ENCODE data around the gene CAVIN2.

The CAVIN2 gene

GRCh38 chr2:191797942-191798876 is 48.7 kb downstream of the CAVIN2 start:
- DNase-seq (ENCODE audit: low read depth) = no peak
- no peak overlapping the region for H3K4me3 ChIP-seq (ENCODE audit: low read depth, low read length)
- no peak for TF ChIP-seq MYC (IDR thresholded peaks at IDR 0.05; ENCODE audit: low read depth, low read length)
- no peak for TF ChIP-seq POLR2A (IDR thresholded peaks at IDR 0.05; ENCODE audit: extremely low read depth, insufficient read length)
- TF ChIP-seq, protein P1, sequence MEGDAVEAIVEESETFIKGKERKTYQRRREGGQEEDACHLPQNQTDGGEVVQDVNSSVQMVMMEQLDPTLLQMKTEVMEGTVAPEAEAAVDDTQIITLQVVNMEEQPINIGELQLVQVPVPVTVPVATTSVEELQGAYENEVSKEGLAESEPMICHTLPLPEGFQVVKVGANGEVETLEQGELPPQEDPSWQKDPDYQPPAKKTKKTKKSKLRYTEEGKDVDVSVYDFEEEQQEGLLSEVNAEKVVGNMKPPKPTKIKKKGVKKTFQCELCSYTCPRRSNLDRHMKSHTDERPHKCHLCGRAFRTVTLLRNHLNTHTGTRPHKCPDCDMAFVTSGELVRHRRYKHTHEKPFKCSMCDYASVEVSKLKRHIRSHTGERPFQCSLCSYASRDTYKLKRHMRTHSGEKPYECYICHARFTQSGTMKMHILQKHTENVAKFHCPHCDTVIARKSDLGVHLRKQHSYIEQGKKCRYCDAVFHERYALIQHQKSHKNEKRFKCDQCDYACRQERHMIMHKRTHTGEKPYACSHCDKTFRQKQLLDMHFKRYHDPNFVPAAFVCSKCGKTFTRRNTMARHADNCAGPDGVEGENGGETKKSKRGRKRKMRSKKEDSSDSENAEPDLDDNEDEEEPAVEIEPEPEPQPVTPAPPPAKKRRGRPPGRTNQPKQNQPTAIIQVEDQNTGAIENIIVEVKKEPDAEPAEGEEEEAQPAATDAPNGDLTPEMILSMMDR (IDR thresholded peaks at IDR 0.05; ENCODE audit: low read depth, low read length) = no peak
- no peak for TF ChIP-seq MAX (IDR thresholded peaks at IDR 0.05; ENCODE audit: low read depth, low read length)

GRCh38 chr2:191797500-191797899 is 49.4 kb downstream of the CAVIN2 start:
- TF ChIP-seq, protein P1 (IDR thresholded peaks at IDR 0.05; ENCODE audit: low read depth, low read length) = no peak
- TF ChIP-seq MYC (IDR thresholded peaks at IDR 0.05; ENCODE audit: low read depth, low read length) (no peak), POLR2A (IDR thresholded peaks at IDR 0.05; ENCODE audit: extremely low read depth, insufficient read length) (no peak), MAX (IDR thresholded peaks at IDR 0.05; ENCODE audit: low read depth, low read length) (no peak)
- no peak overlapping the region for H3K4me3 ChIP-seq (ENCODE audit: low read depth, low read length)
- no peak for DNase-seq (ENCODE audit: low read depth)

DNA sequence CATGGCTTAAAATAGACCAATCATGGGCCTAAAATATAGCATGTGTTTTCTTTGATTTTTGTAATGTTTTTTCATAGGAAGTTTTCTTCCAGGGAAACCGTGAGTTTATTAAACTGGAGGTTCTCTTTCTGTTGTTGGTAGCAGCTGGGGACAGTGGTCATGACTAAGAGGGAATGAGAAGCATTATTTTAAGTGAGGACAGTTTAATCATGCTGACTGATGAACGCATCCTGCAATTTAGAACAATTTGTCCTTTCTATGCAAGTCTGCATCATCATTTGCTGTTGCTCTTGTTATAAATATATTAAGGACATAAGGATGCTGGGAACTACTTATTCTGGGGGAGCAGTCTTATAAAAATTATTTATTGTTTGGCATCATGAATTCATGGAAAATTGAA is 51.2 kb downstream of the CAVIN2 start:
- H3K4me3 ChIP-seq (ENCODE audit: low read depth, low read length) = no peak overlapping the region
- DNase-seq (ENCODE audit: low read depth) = no peak
- no peak for TF ChIP-seq MYC (IDR thresholded peaks at IDR 0.05; ENCODE audit: low read depth, low read length)

- TF ChIP-seq MAX (IDR thresholded peaks at IDR 0.05; ENCODE audit: low read depth, low read length) = no peak
- no peak for TF ChIP-seq MYC (IDR thresholded peaks at IDR 0.05; ENCODE audit: low read depth, low read length)
- TF ChIP-seq POLR2A (IDR thresholded peaks at IDR 0.05; ENCODE audit: extremely low read depth, insufficient read length) = no peak
- TF ChIP-seq, protein P1 (IDR thresholded peaks at IDR 0.05; ENCODE audit: low read depth, low read length) = no peak
- no peak for DNase-seq (ENCODE audit: low read depth)
- H3K4me3 ChIP-seq (ENCODE audit: low read depth, low read length) = no peak overlapping the region
Measured at GRCh38 chr2:191791953-191792560, 54.8 kb downstream of the CAVIN2 start.

- no peak for DNase-seq (ENCODE audit: low read depth)
- TF ChIP-seq MAX (IDR thresholded peaks at IDR 0.05; ENCODE audit: low read depth, low read length) (no peak), MYC (IDR thresholded peaks at IDR 0.05; ENCODE audit: low read depth, low read length) (no peak), POLR2A (IDR thresholded peaks at IDR 0.05; ENCODE audit: extremely low read depth, insufficient read length) (no peak)
- TF ChIP-seq, protein P1 (IDR thresholded peaks at IDR 0.05; ENCODE audit: low read depth, low read length) = no peak
- no peak overlapping the region for H3K4me3 ChIP-seq (ENCODE audit: low read depth, low read length)
Measured at GRCh38 chr2:191790737-191791136, 56.2 kb downstream of the CAVIN2 start.

GRCh38 chr2:191789796-191790195 is 57.1 kb downstream of the CAVIN2 start:
- TF ChIP-seq MYC (IDR thresholded peaks at IDR 0.05; ENCODE audit: low read depth, low read length) = no peak
- no peak for DNase-seq (ENCODE audit: low read depth)

More at GRCh38 chr2:191789796-191790195, 57.1 kb downstream of the CAVIN2 start:
- no peak overlapping the region for H3K4me3 ChIP-seq (ENCODE audit: low read depth, low read length)

All from NB4 (cell line).